NT2/D1 (cell line): Measurements from ENCODE around the gene TM9SF1.

Experiments
- DNase-seq: peaks from one replicate; pipeline ENCODE4 v3.0.0-alpha.2; 2011; ENCODE audit warnings: low read depth, low spot score
- H3K27me3 ChIP-seq: 2 replicates; pipeline ENCODE4 v1.6.0; 2011; ENCODE audit warnings: mild to moderate bottlenecking; ENCODE audit not compliant: insufficient read length, insufficient read depth
- H3K36me3 ChIP-seq: 2 replicates; pipeline ENCODE4 v1.6.1; 2011; ENCODE audit warnings: mild to moderate bottlenecking, low read length, mixed read lengths; ENCODE audit not compliant: insufficient read depth, insufficient read length
- H3K4me1 ChIP-seq: 2 replicates; pipeline ENCODE4 v1.5.1; 2011; ENCODE audit not compliant: insufficient read depth, insufficient read length
- H3K4me3 ChIP-seq: 2 replicates; pipeline ENCODE4 v1.5.1; 2011; ENCODE audit warnings: low read depth; ENCODE audit not compliant: insufficient read length
- H3K9ac ChIP-seq: 2 replicates; pipeline ENCODE4 v1.6.0; 2011; ENCODE audit warnings: low read depth; ENCODE audit not compliant: insufficient read length
- H3K9me3 ChIP-seq: 2 replicates; pipeline ENCODE4 v1.5.1; 2011; ENCODE audit warnings: mild to moderate bottlenecking, low read length; ENCODE audit not compliant: insufficient read depth
- SUZ12 ChIP-seq: IDR thresholded peaks from 2 replicates; pipeline ENCODE4 v1.6.1; 2011; ENCODE audit not compliant: insufficient read length, insufficient read depth; ENCODE audit errors: extremely low read depth
- YY1 ChIP-seq: IDR thresholded peaks from 2 replicates; pipeline ENCODE4 v1.6.1; 2011; ENCODE audit not compliant: insufficient read length, insufficient read depth
- ZNF274 ChIP-seq: IDR thresholded peaks from 2 replicates; pipeline ENCODE4 v1.6.1; 2011; ENCODE audit warnings: mild to moderate bottlenecking, low read depth, low read length

TM9SF1 gene

GRCh38 chr14:24198814-24199524, 3.7 kb upstream of the TM9SF1 start:
- Histone ChIP-seq H3K9ac (no peak overlapping the region), H3K4me3 (no peak overlapping the region), H3K27me3 (no peaks in the 10 kb centered on the region), H3K4me1 (no peaks in the 10 kb centered on the region), H3K9me3 (peaks cover 24% of the 10 kb centered on the region), H3K36me3 (peaks cover 24% of the 10 kb centered on the region)
- no peak for TF ChIP-seq ZNF274
- TF ChIP-seq YY1, result no peak
- TF ChIP-seq SUZ12, result no peak
- DNase-seq, result no peak

GRCh38 chr14:24197056-24197450, 1.8 kb upstream of the TM9SF1 start:
- peaks cover 24% of the 10 kb centered on the region for H3K9me3 ChIP-seq
- H3K27me3 ChIP-seq, result no peaks in the 10 kb centered on the region
- DNase-seq, result no peak
- no peak overlapping the region for H3K9ac ChIP-seq
- TF ChIP-seq YY1 (no peak), ZNF274 (no peak), SUZ12 (no peak)
- no peaks in the 10 kb centered on the region for H3K4me1 ChIP-seq
- H3K4me3 ChIP-seq, result no peak overlapping the region
- peaks cover 35% of the 10 kb centered on the region for H3K36me3 ChIP-seq

GRCh38 chr14:24196071-24197055, 1.1 kb upstream of the TM9SF1 start:
- TF ChIP-seq YY1, result no peak
- no peak for TF ChIP-seq SUZ12
- TF ChIP-seq ZNF274, result no peak
- Histone ChIP-seq H3K9ac (peak overlapping the region; percentile 75), H3K9me3 (peaks cover 19% of the 10 kb centered on the region), H3K4me1 (no peaks in the 10 kb centered on the region), H3K36me3 (peaks cover 35% of the 10 kb centered on the region), H3K4me3 (peak overlapping the region; percentile 72), H3K27me3 (no peaks in the 10 kb centered on the region)
- no peak for DNase-seq

GRCh38 chr14:24194873-24195185, 412 bp downstream of the TM9SF1 start:
- DNase-seq, result no peak
- no peak for TF ChIP-seq SUZ12
- TF ChIP-seq ZNF274, result no peak
- TF ChIP-seq YY1, result no peak
- H3K27me3 ChIP-seq, result no peaks in the 10 kb centered on the region
- H3K36me3 ChIP-seq, result peaks cover 41% of the 10 kb centered on the region
- peak overlapping the region; percentile 75 for H3K9ac ChIP-seq
- peak overlapping the region; percentile 72 for H3K4me3 ChIP-seq
- peaks cover 8% of the 10 kb centered on the region; the same call in 1 of the 2 replicates for H3K9me3 ChIP-seq
- H3K4me1 ChIP-seq, result no peaks in the 10 kb centered on the region

GRCh38 chr14:24194186-24194872, 912 bp downstream of the TM9SF1 start:
- TF ChIP-seq YY1 (no peak), SUZ12 (no peak), ZNF274 (no peak)
- DNase-seq, result no peak
- peaks cover 2% of the 10 kb centered on the region for H3K4me1 ChIP-seq
- H3K36me3 ChIP-seq, result peaks cover 43% of the 10 kb centered on the region
- peak overlapping the region; percentile 75 for H3K9ac ChIP-seq
- H3K27me3 ChIP-seq, result no peaks in the 10 kb centered on the region
- peaks cover 7% of the 10 kb centered on the region; the same call in 1 of the 2 replicates for H3K9me3 ChIP-seq
- peak overlapping the region; percentile 72 for H3K4me3 ChIP-seq

- H3K4me1 ChIP-seq, result peaks cover 2% of the 10 kb centered on the region
- H3K27me3 ChIP-seq, result no peaks in the 10 kb centered on the region
- peaks cover 37% of the 10 kb centered on the region for H3K36me3 ChIP-seq
- TF ChIP-seq YY1 (no peak), SUZ12 (no peak), ZNF274 (no peak)
- no peak overlapping the region for H3K9ac ChIP-seq
- H3K9me3 ChIP-seq, result no peaks in the 10 kb centered on the region
- DNase-seq, result no peak
- no peak overlapping the region for H3K4me3 ChIP-seq
Measured at GRCh38 chr14:24192933-24193332, 2.3 kb downstream of the TM9SF1 start.
